Measurements from ENCODE around the gene RASGRF1.

Gene RASGRF1

GRCh38 chr15:79067969-79068368 lies 22.6 kb downstream of the RASGRF1 start:
- DNase-seq (ENCODE audit: low spot score), result no peak

- no peak for DNase-seq (ENCODE audit: low spot score)
Observed at GRCh38 chr15:79067072-79067833, 23.3 kb downstream of the RASGRF1 start.

- no peak for DNase-seq (ENCODE audit: low spot score)
Observed at GRCh38 chr15:79066391-79067071, 24.0 kb downstream of the RASGRF1 start.

- no peak for DNase-seq (ENCODE audit: low spot score)
Observed at GRCh38 chr15:79065706-79066376, 24.7 kb downstream of the RASGRF1 start.

- DNase-seq (ENCODE audit: low spot score), result no peak
Observed at GRCh38 chr15:79065361-79065705, 25.2 kb downstream of the RASGRF1 start.

- DNase-seq (ENCODE audit: low spot score), result no peak
Observed at GRCh38 chr15:79064496-79064895, 26.1 kb downstream of the RASGRF1 start.

GRCh38 chr15:79060175-79060574 lies 30.4 kb downstream of the RASGRF1 start:
- DNase-seq (ENCODE audit: low spot score), result no peak

- no peak for DNase-seq (ENCODE audit: low spot score)
Observed at GRCh38 chr15:79059081-79059572, 31.5 kb downstream of the RASGRF1 start.

GRCh38 chr15:79058260-79058850 lies 32.2 kb downstream of the RASGRF1 start:
- no peak for DNase-seq (ENCODE audit: low spot score)

- DNase-seq (ENCODE audit: low spot score), result no peak
Observed at GRCh38 chr15:79057050-79057449, 33.5 kb downstream of the RASGRF1 start.

GRCh38 chr15:79054350-79054749 lies 36.2 kb downstream of the RASGRF1 start:
- DNase-seq (ENCODE audit: low spot score), result no peak

GRCh38 chr15:79053894-79054293 lies 36.7 kb downstream of the RASGRF1 start:
- DNase-seq (ENCODE audit: low spot score), result no peak

GRCh38 chr15:79051941-79052731 lies 38.4 kb downstream of the RASGRF1 start:
- DNase-seq (ENCODE audit: low spot score), result no peak

- DNase-seq (ENCODE audit: low spot score), result no peak
Observed at GRCh38 chr15:79051029-79051428, 39.6 kb downstream of the RASGRF1 start.

GRCh38 chr15:79050341-79050740 lies 40.2 kb downstream of the RASGRF1 start:
- DNase-seq (ENCODE audit: low spot score), result no peak

- DNase-seq (ENCODE audit: low spot score), result no peak
Observed at GRCh38 chr15:79049416-79049815, 41.2 kb downstream of the RASGRF1 start.

GRCh38 chr15:79047676-79048439 lies 42.7 kb downstream of the RASGRF1 start:
- DNase-seq (ENCODE audit: low spot score), result no peak

- DNase-seq (ENCODE audit: low spot score), result no peak
Observed at GRCh38 chr15:79046691-79047404, 43.7 kb downstream of the RASGRF1 start.

GRCh38 chr15:79045041-79045440 lies 45.5 kb downstream of the RASGRF1 start:
- no peak for DNase-seq (ENCODE audit: low spot score)

- no peak for DNase-seq (ENCODE audit: low spot score)
Observed at GRCh38 chr15:79042213-79042928, 48.2 kb downstream of the RASGRF1 start.
